CD8-positive, alpha-beta memory T cell (primary cell): ENCODE data around the gene FOXRED2. TPM values are rescaled to one million over a fixed set of nuclear protein-coding genes. Genes with fewer than 3 reads are reported as not detected.
"Not testable (repeated sequence)": the region's sequence is repeated elsewhere in the genome, so short reads cannot be mapped to it uniquely, and the experiment has no call there.

Experiments used
- CTCF ChIA-PET: fragments of 350-600 bp; sonication (Branson Sonifier 250); formaldehyde crosslinking; loops from one replicate; lab custom pipeline; 2021; ENCODE audit warnings: antibody characterized with exemption; lab: Charles Lee
- POLR2A ChIA-PET: fragments of 350-600 bp; sonication (Branson Sonifier 250); formaldehyde crosslinking; loops from one replicate; lab custom pipeline; 2021; ENCODE audit warnings: antibody characterized with exemption; lab: Charles Lee
- DNase-seq, 5 donors: peaks; one replicate each; pipeline versions ENCODE4 v3.0.0 to v3.0.0-alpha.2; 2020 to 2022; ENCODE audit warnings: mixed read lengths in 1 of 5
- H3K27ac ChIP-seq: one replicate; pipeline ENCODE4 v1.7.0; 2013; ENCODE audit warnings: low read depth, mild to moderate bottlenecking, low read length, moderate library complexity
- H3K27me3 ChIP-seq: 2 replicates; pipeline ENCODE4 v1.7.0; 2013; ENCODE audit warnings: low read length, mild to moderate bottlenecking; ENCODE audit not compliant: insufficient read depth, poor library complexity, severe bottlenecking
- H3K36me3 ChIP-seq: 2 replicates; pipeline ENCODE4 v1.7.0; 2013; ENCODE audit warnings: mild to moderate bottlenecking, low read length, moderate library complexity; ENCODE audit not compliant: insufficient read depth
- H3K4me1 ChIP-seq: 2 replicates; pipeline ENCODE4 v1.7.0; 2013; ENCODE audit warnings: mild to moderate bottlenecking, low read length, moderate library complexity; ENCODE audit not compliant: insufficient read depth
- H3K4me3 ChIP-seq: 2 replicates; pipeline ENCODE4 v1.7.0; 2013; ENCODE audit warnings: mild to moderate bottlenecking, low read length
- H3K9me3 ChIP-seq: 2 replicates; pipeline ENCODE4 v1.7.0; 2013; ENCODE audit warnings: mild to moderate bottlenecking, low read length
- H3K27ac Mint-ChIP-seq, 8 donors: one replicate each; pipeline ENCODE4 v1.8.0; 2020 to 2021; ENCODE audit warnings: mixed read lengths in 8 of 8, mild to moderate bottlenecking in 6 of 8, inconsistent platforms in 3 of 8, moderate library complexity in 3 of 8
- H3K27me3 Mint-ChIP-seq, 2 donors: one replicate each; pipeline ENCODE4 v1.8.0; 2020 to 2021; ENCODE audit warnings: mixed read lengths in 2 of 2, mild to moderate bottlenecking in 1 of 2, moderate library complexity in 1 of 2
- H3K36me3 Mint-ChIP-seq, 3 donors: one replicate each; pipeline ENCODE4 v1.8.0; 2020 to 2021; ENCODE audit warnings: mixed read lengths in 3 of 3, inconsistent platforms in 1 of 3, mild to moderate bottlenecking in 1 of 3
- H3K4me1 Mint-ChIP-seq, 3 donors: one replicate each; pipeline ENCODE4 v1.8.0; 2020 to 2021; ENCODE audit warnings: mixed read lengths in 3 of 3, inconsistent platforms in 1 of 3, mild to moderate bottlenecking in 1 of 3
- H3K4me3 Mint-ChIP-seq, 7 donors: one replicate each; pipeline ENCODE4 v1.8.0; 2020 to 2021; ENCODE audit warnings: mixed read lengths in 7 of 7, mild to moderate bottlenecking in 6 of 7, moderate library complexity in 4 of 7, inconsistent platforms in 2 of 7
- H3K9me3 Mint-ChIP-seq, 5 donors: one replicate each; pipeline ENCODE4 v1.8.0; 2020 to 2022; ENCODE audit warnings: mixed read lengths in 5 of 5, mild to moderate bottlenecking in 3 of 5, moderate library complexity in 2 of 5, inconsistent platforms in 1 of 5
- polyA plus RNA-seq: library from polyadenylated mRNA; unstranded; fragments of 300-500 nt; fragmentation: Illumina TruSeq; gene quantifications from one replicate; pipeline ENCODE4 v1.2.3, GENCODE V29; 2021
- total RNA-seq, 2 experiments: library from RNA; stranded (reverse); gene quantifications; one replicate each; pipeline ENCODE4 v1.2.3, GENCODE V29; 2021

Gene FOXRED2
- total and polyA plus RNA-seq, 3 experiments from 2014 or later: 1.8 to 27.6 (median 23.7) TPM

GRCh38 chr22:36532466-36532865 is 25.6 kb upstream of the FOXRED2 start:
- H3K9me3 Mint-ChIP-seq: peaks cover 0 to 1% (median 0%) of the 10 kb centered on the region in 5 donors
- Histone ChIP-seq H3K27ac (no peak overlapping the region), H3K36me3 (no peaks in the 10 kb centered on the region), H3K9me3 (no peaks in the 10 kb centered on the region), H3K4me1 (peaks cover 14% of the 10 kb centered on the region), H3K4me3 (no peak overlapping the region), H3K27me3 (no peaks in the 10 kb centered on the region)
- H3K27me3 Mint-ChIP-seq: peaks cover 0 to 6% of the 10 kb centered on the region in 2 donors
- no peak overlapping the region for H3K27ac Mint-ChIP-seq
- no peak for DNase-seq
- peaks cover 3 to 8% (median 6%) of the 10 kb centered on the region in 3 donors for H3K36me3 Mint-ChIP-seq
- H3K4me1 Mint-ChIP-seq: peaks cover 4 to 14% (median 12%) of the 10 kb centered on the region in 3 donors
- ChIA-PET CTCF (no interaction called here), POLR2A (interaction anchor here (0.6 kb wide), 1 partner anchor 163 kb away, joined by 3 read pairs; no protein-coding TSS in a partner anchor)
- H3K4me3 Mint-ChIP-seq: peak overlapping the region in 1 of 7 donors; percentile 77

- H3K4me1 ChIP-seq: peaks cover 14% of the 10 kb centered on the region
- H3K27ac Mint-ChIP-seq: peak within 1 kb of the TSS; percentile 96 to 99 (median 98)
- H3K36me3 Mint-ChIP-seq: peaks cover 5 to 41% (median 9%) of the 10 kb centered on the region in 3 donors
- H3K27me3 ChIP-seq: no peaks in the 10 kb centered on the region
- peak within 1 kb of the TSS; percentile 83 for H3K4me3 ChIP-seq
- DNase-seq: peak; percentile 95 to 100 (median 99)
- H3K4me1 Mint-ChIP-seq: peaks cover 12 to 31% (median 20%) of the 10 kb centered on the region in 3 donors
- H3K27ac ChIP-seq: peak within 1 kb of the TSS; percentile 94
- peaks cover 20% of the 10 kb centered on the region for H3K36me3 ChIP-seq
- POLR2A ChIA-PET: interaction anchor here (0.7 to 1.1 kb wide), 7 partner anchors 19 to 1396 kb away, joined by 3 to 7 read pairs (median 3); partner anchors contain the start of genes APOL6 and IFT27
- CTCF ChIA-PET: no interaction called here
- peaks cover 0 to 6% of the 10 kb centered on the region in 2 donors for H3K27me3 Mint-ChIP-seq
- H3K4me3 Mint-ChIP-seq: peak within 1 kb of the TSS; percentile 89 to 99 (median 92)
- H3K9me3 ChIP-seq: no peaks in the 10 kb centered on the region
- H3K9me3 Mint-ChIP-seq: no peaks in the 10 kb centered on the region
Observed at GRCh38 chr22:36528795-36529751, 22.2 kb upstream of the FOXRED2 start, which contains the start of gene EIF3D. TSS of gene EIF3D (minus strand) at chr22:36529166. CDS start at chr22:36526121, 3,045 bp downstream.

- H3K4me3 ChIP-seq: peak overlapping the region; percentile 71
- H3K4me1 ChIP-seq: peaks cover 14% of the 10 kb centered on the region
- H3K27me3 ChIP-seq: no peaks in the 10 kb centered on the region
- H3K36me3 ChIP-seq: peaks cover 27% of the 10 kb centered on the region
- H3K27ac ChIP-seq: peak overlapping the region; percentile 83
- Mint-ChIP-seq H3K27ac (peak overlapping the region; percentile 96 to 99 (median 98)), H3K36me3 (peaks cover 6 to 48% (median 16%) of the 10 kb centered on the region in 3 donors), H3K4me1 (peaks cover 12 to 31% (median 20%) of the 10 kb centered on the region in 3 donors), H3K27me3 (peaks cover 0 to 3% of the 10 kb centered on the region in 2 donors), H3K9me3 (no peaks in the 10 kb centered on the region), H3K4me3 (peak overlapping the region; percentile 89 to 99 (median 92))
- H3K9me3 ChIP-seq: no peaks in the 10 kb centered on the region
- DNase-seq: no peak
- CTCF ChIA-PET: interaction anchor here (1.2 kb wide), 1 partner anchor 51 kb away, joined by 4 read pairs; no protein-coding TSS in a partner anchor
- POLR2A ChIA-PET: interaction anchor here (0.6 kb wide), 1 partner anchor 84 kb away, joined by 3 read pairs; no protein-coding TSS in a partner anchor
Observed at GRCh38 chr22:36528341-36528740, 21.5 kb upstream of the FOXRED2 start.

- H3K27ac Mint-ChIP-seq: peak overlapping the region in 1 of 8 donors; percentile 11
- H3K27me3 Mint-ChIP-seq: no peaks in the 10 kb centered on the region
- H3K4me1 Mint-ChIP-seq: peaks cover 8 to 19% (median 10%) of the 10 kb centered on the region in 3 donors
- peak overlapping the region in 1 of 7 donors; percentile 35 for H3K4me3 Mint-ChIP-seq
- no peaks in the 10 kb centered on the region for H3K9me3 Mint-ChIP-seq
- Histone ChIP-seq H3K27me3 (no peaks in the 10 kb centered on the region), H3K9me3 (no peaks in the 10 kb centered on the region), H3K36me3 (peaks cover 74% of the 10 kb centered on the region), H3K4me3 (no peak overlapping the region), H3K27ac (no peak overlapping the region), H3K4me1 (peaks cover under 1% of the 10 kb centered on the region)
- no peak for DNase-seq
- POLR2A ChIA-PET: no interaction called here
- H3K36me3 Mint-ChIP-seq: peaks cover 18 to 96% (median 34%) of the 10 kb centered on the region in 3 donors
- CTCF ChIA-PET: interaction anchor here (2.9 kb wide), 1 partner anchor 12 kb away, joined by 9 read pairs; no protein-coding TSS in a partner anchor
Observed at GRCh38 chr22:36522662-36523061, 15.8 kb upstream of the FOXRED2 start.

- Histone ChIP-seq H3K27me3 (no peaks in the 10 kb centered on the region), H3K4me1 (no peaks in the 10 kb centered on the region), H3K4me3 (no peak overlapping the region), H3K36me3 (peaks cover 84% of the 10 kb centered on the region), H3K27ac (no peak overlapping the region), H3K9me3 (no peaks in the 10 kb centered on the region)
- H3K9me3 Mint-ChIP-seq: peaks cover 0 to 2% (median 0%) of the 10 kb centered on the region in 5 donors
- ChIA-PET CTCF (interaction anchor here (2.9 kb wide), 1 partner anchor 10 kb away, joined by 9 read pairs; no protein-coding TSS in a partner anchor), POLR2A (no interaction called here)
- no peaks in the 10 kb centered on the region for H3K27me3 Mint-ChIP-seq
- DNase-seq: no peak
- H3K4me1 Mint-ChIP-seq: peaks cover 0 to 5% (median 2%) of the 10 kb centered on the region in 3 donors
- peaks cover 25 to 99% (median 42%) of the 10 kb centered on the region in 3 donors for H3K36me3 Mint-ChIP-seq
- peak overlapping the region in 1 of 8 donors; percentile 61 for H3K27ac Mint-ChIP-seq
- H3K4me3 Mint-ChIP-seq: no peak overlapping the region
Observed at GRCh38 chr22:36520423-36520822, 13.6 kb upstream of the FOXRED2 start.

- CTCF ChIA-PET, POLR2A ChIA-PET: not testable (repeated sequence)
Observed at GRCh38 chr22:36519906-36520305, 13.1 kb upstream of the FOXRED2 start.

GRCh38 chr22:36514766-36515165 is 7.9 kb upstream of the FOXRED2 start:
- H3K27ac ChIP-seq: no peak overlapping the region
- H3K4me3 Mint-ChIP-seq: no peak overlapping the region
- H3K9me3 Mint-ChIP-seq: peaks cover 0 to 2% (median 0%) of the 10 kb centered on the region in 5 donors
- H3K4me1 Mint-ChIP-seq: peaks cover 0 to 8% (median 0%) of the 10 kb centered on the region in 3 donors
- ChIA-PET CTCF (no interaction called here), POLR2A (no interaction called here)
- no peak for DNase-seq
- peaks cover 38 to 92% (median 44%) of the 10 kb centered on the region in 3 donors for H3K36me3 Mint-ChIP-seq
- H3K27me3 ChIP-seq: no peaks in the 10 kb centered on the region
- peaks cover 80% of the 10 kb centered on the region for H3K36me3 ChIP-seq
- no peaks in the 10 kb centered on the region for H3K4me1 ChIP-seq
- no peaks in the 10 kb centered on the region for H3K27me3 Mint-ChIP-seq
- H3K27ac Mint-ChIP-seq: peak overlapping the region in 1 of 8 donors; percentile 27
- no peak overlapping the region for H3K4me3 ChIP-seq
- H3K9me3 ChIP-seq: no peaks in the 10 kb centered on the region

More at GRCh38 chr22:36519906-36520305, 13.1 kb upstream of the FOXRED2 start:
- Mint-ChIP-seq H3K36me3 (peaks cover 27 to 97% (median 42%) of the 10 kb centered on the region in 3 donors), H3K27ac (peak overlapping the region in 1 of 8 donors; percentile 36)
- H3K27ac ChIP-seq, H3K27me3 ChIP-seq, H3K4me1 Mint-ChIP-seq, H3K27me3 Mint-ChIP-seq, H3K4me1 ChIP-seq, DNase-seq, H3K4me3 ChIP-seq, H3K9me3 Mint-ChIP-seq, H3K9me3 ChIP-seq, H3K4me3 Mint-ChIP-seq: not testable (repeated sequence)
- H3K36me3 ChIP-seq: peaks cover 86% of the 10 kb centered on the region
